GM18858 (cell line): Measurements from ENCODE around the gene TTC39B.
"Not testable (repeated sequence)": the region's sequence is repeated elsewhere in the genome, so short reads cannot be mapped to it uniquely, and the experiment has no call there.

Source experiments
- ATAC-seq: cut with Tn5 transposase; IDR thresholded peaks from one replicate; pipeline ENCODE4 v1.9.1; 2021; ENCODE audit not compliant: unreplicated experiment

TTC39B gene

GRCh38 chr9:15306757-15307522, at the start of gene TTC39B:
Gene TTC39B (minus strand): TSS chr9:15307216. CDS start chr9:15307125, 91 bp downstream.
- ATAC-seq = peak; percentile 88

- ATAC-seq = no peak
Measured at GRCh38 chr9:15355669-15356068, 48.7 kb upstream of the TTC39B start.

GRCh38 chr9:15354713-15355112, 47.7 kb upstream of the TTC39B start:
- ATAC-seq = no peak

GRCh38 chr9:15353892-15354291, 46.9 kb upstream of the TTC39B start:
- ATAC-seq = no peak

- no peak for ATAC-seq
Measured at GRCh38 chr9:15352306-15352705, 45.3 kb upstream of the TTC39B start.

- no peak for ATAC-seq
Measured at GRCh38 chr9:15349892-15350761, 43.1 kb upstream of the TTC39B start.

GRCh38 chr9:15346837-15347236, 39.8 kb upstream of the TTC39B start:
- ATAC-seq = no peak

- ATAC-seq = no peak
Measured at GRCh38 chr9:15344191-15344590, 37.2 kb upstream of the TTC39B start.

GRCh38 chr9:15333376-15333881, 26.4 kb upstream of the TTC39B start:
- ATAC-seq = no peak

GRCh38 chr9:15332939-15333338, 25.9 kb upstream of the TTC39B start:
- ATAC-seq = no peak

- ATAC-seq = no peak
Measured at GRCh38 chr9:15329539-15330109, 22.6 kb upstream of the TTC39B start.

GRCh38 chr9:15328946-15329345, 21.9 kb upstream of the TTC39B start:
- no peak for ATAC-seq

- ATAC-seq = not testable (repeated sequence)
Measured at GRCh38 chr9:15322695-15323094, 15.7 kb upstream of the TTC39B start.

GRCh38 chr9:15319661-15320060, 12.6 kb upstream of the TTC39B start:
- not testable (repeated sequence) for ATAC-seq

GRCh38 chr9:15317836-15318235, 10.8 kb upstream of the TTC39B start:
- no peak for ATAC-seq

GRCh38 chr9:15311607-15312006, 4.6 kb upstream of the TTC39B start:
- no peak for ATAC-seq

GRCh38 chr9:15310107-15310850, 3.3 kb upstream of the TTC39B start:
- ATAC-seq = no peak

- no peak for ATAC-seq
Measured at GRCh38 chr9:15308511-15308910, 1.5 kb upstream of the TTC39B start.

GRCh38 chr9:15307523-15307841, 466 bp upstream of the TTC39B start:
- ATAC-seq = no peak

- ATAC-seq = no peak
Measured at GRCh38 chr9:15306068-15306756, 804 bp downstream of the TTC39B start.
